Caco-2 (cell line): ENCODE measurements around the gene KIF1A. TPM values are rescaled to one million over a fixed set of nuclear protein-coding genes. Genes with fewer than 3 reads are reported as not detected.

Experiments
- BruUV-seq: library from RNA; stranded (reverse); fragments of 400-500 nt; replicated peaks from 2 replicates; lab custom pipeline; 2021; lab: Mats Ljungman, UMichigan
- CTCF ChIA-PET: fragments of 300-600 bp; sonication (Branson Sonifier 250); formaldehyde crosslinking; loops from one replicate; lab custom pipeline; 2022; ENCODE audit warnings: antibody characterized with exemption; lab: Charles Lee
- POLR2A ChIA-PET: fragments of 300-600 bp; sonication (Branson Sonifier 250); formaldehyde crosslinking; loops from one replicate; lab custom pipeline; 2022; ENCODE audit warnings: antibody characterized with exemption; lab: Charles Lee
- DNase-seq, 2 experiments: peaks; one replicate each; pipeline versions ENCODE4 v3.0.0 to v3.0.0-alpha.2; 2020 to 2022
- H3K27me3 ChIP-seq: replicated peaks from 2 replicates; pipeline ENCODE4 v1.6.0; 2011; ENCODE audit warnings: low read length; ENCODE audit not compliant: control insufficient read depth, insufficient read depth
- H3K36me3 ChIP-seq: 2 replicates; pipeline ENCODE4 v1.5.1; 2011; ENCODE audit warnings: low read length; ENCODE audit not compliant: control insufficient read depth, insufficient read depth
- H3K4me1 ChIP-seq: fragments of 250-450 bp; sonication (Bioruptor Pico); 2 replicates; pipeline ENCODE4 v1.5.1; 2020; ENCODE audit warnings: mild to moderate bottlenecking
- H3K4me3 ChIP-seq: 2 replicates; pipeline ENCODE4 v1.5.1; 2011; ENCODE audit warnings: low read depth, mild to moderate bottlenecking, control low read depth, low read length
- H3K9me3 ChIP-seq: fragments of 250-450 bp; sonication (Bioruptor Pico); 2 replicates; pipeline ENCODE4 v1.5.1; 2020; ENCODE audit warnings: mild to moderate bottlenecking, moderate library complexity
- H3K27ac Mint-ChIP-seq: one replicate; pipeline ENCODE4 v1.8.0; 2022; ENCODE audit warnings: mixed read lengths; ENCODE audit not compliant: unreplicated experiment
- H3K27me3 Mint-ChIP-seq: one replicate; pipeline ENCODE4 v1.8.0; 2022; ENCODE audit warnings: mixed read lengths; ENCODE audit not compliant: insufficient read depth, unreplicated experiment
- H3K36me3 Mint-ChIP-seq: one replicate; pipeline ENCODE4 v1.8.0; 2022; ENCODE audit warnings: mild to moderate bottlenecking, mixed read lengths; ENCODE audit not compliant: insufficient read depth, unreplicated experiment
- H3K4me1 Mint-ChIP-seq: one replicate; pipeline ENCODE4 v1.8.0; 2022; ENCODE audit warnings: low read depth, mixed read lengths; ENCODE audit not compliant: unreplicated experiment
- H3K4me3 Mint-ChIP-seq: one replicate; pipeline ENCODE4 v1.8.0; 2022; ENCODE audit warnings: mild to moderate bottlenecking, moderate library complexity, mixed read lengths; ENCODE audit not compliant: unreplicated experiment
- H3K9me3 Mint-ChIP-seq: one replicate; pipeline ENCODE4 v1.8.0; 2022; ENCODE audit warnings: mixed read lengths; ENCODE audit not compliant: unreplicated experiment
- CTCF ChIP-seq, 2 experiments: fragments of 200-600 bp in 1 of 2; IDR thresholded peaks; 1 replicate in 1 of 2; 2 replicates in 1 of 2; pipeline versions ENCODE4 v1.5.1 to v1.8.0; 2011 to 2022; ENCODE audit warnings: antibody characterized with exemption in 1 of 2, control low read depth in 1 of 2, inconsistent platforms in 1 of 2, low read depth in 1 of 2, low read length in 1 of 2, mild to moderate bottlenecking in 1 of 2, moderate library complexity in 1 of 2; ENCODE audit not compliant: insufficient read depth in 1 of 2, severe bottlenecking in 1 of 2, unreplicated experiment in 1 of 2
- intact Hi-C: fragments of 100-400 bp; cut with micrococcal nuclease; formaldehyde crosslinking; loops from one replicate; pipeline ENCODE4 v1.10.0; 2022; ENCODE audit not compliant: unreplicated experiment
- total RNA-seq: library from RNA; stranded (reverse); gene quantifications from 2 replicates; pipeline ENCODE4 v1.2.3, GENCODE V29; 2022

Gene KIF1A
- total RNA-seq, 1 experiment from 2014 or later = 33.1 TPM

DNA sequence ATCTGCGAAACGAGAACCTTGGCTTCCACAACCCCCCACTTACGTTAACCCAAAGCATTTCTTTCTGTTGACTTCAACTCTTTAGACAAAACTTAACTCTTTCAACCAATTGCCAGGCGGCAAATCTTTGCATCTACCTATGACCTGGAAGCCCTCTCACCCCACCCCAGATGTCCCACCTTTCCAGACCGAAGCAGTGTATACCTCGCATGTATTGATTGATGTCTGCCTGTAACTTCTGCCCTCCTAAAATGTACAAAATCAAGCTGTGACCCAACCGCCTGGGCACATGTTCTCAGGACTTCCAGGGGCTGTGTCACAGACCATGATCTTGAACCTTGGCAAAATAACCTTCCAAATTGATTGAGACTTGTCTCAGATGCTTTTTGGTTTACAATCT, 149.6 kb downstream of the KIF1A start:
- H3K4me1 ChIP-seq = no peaks in the 10 kb centered on the region
- Mint-ChIP-seq H3K27me3 (peaks cover 13% of the 10 kb centered on the region), H3K4me1 (no peaks in the 10 kb centered on the region), H3K36me3 (no peaks in the 10 kb centered on the region), H3K4me3 (no peak overlapping the region), H3K9me3 (no peaks in the 10 kb centered on the region), H3K27ac (no peak overlapping the region)
- ChIA-PET POLR2A (interaction anchor here (0.6 kb wide), 1 partner anchor 723 kb away, joined by 3 read pairs; no protein-coding TSS in a partner anchor), CTCF (no interaction called here)
- intact Hi-C loops = no loop called here
- no peaks in the 10 kb centered on the region for H3K9me3 ChIP-seq
- no peak overlapping the region for H3K4me3 ChIP-seq
- no TSS peak for BruUV-seq
- H3K27me3 ChIP-seq = no peaks in the 10 kb centered on the region
- no peaks in the 10 kb centered on the region for H3K36me3 ChIP-seq
- TF ChIP-seq CTCF (IDR thresholded peaks at IDR 0.05; ENCODE audit: insufficient read depth in 1 of 2, low read depth in 1 of 2, low read length in 1 of 2, severe bottlenecking in 1 of 2, unreplicated experiment in 1 of 2) = no peak
- no peak for DNase-seq

GRCh38 chr2:240664622-240665021, 155.4 kb downstream of the KIF1A start:
- Histone ChIP-seq H3K27me3 (no peaks in the 10 kb centered on the region), H3K36me3 (no peaks in the 10 kb centered on the region), H3K9me3 (no peaks in the 10 kb centered on the region), H3K4me1 (no peaks in the 10 kb centered on the region), H3K4me3 (no peak overlapping the region)
- Mint-ChIP-seq H3K4me1 (no peaks in the 10 kb centered on the region), H3K36me3 (no peaks in the 10 kb centered on the region), H3K4me3 (no peak overlapping the region), H3K27me3 (peaks cover 10% of the 10 kb centered on the region), H3K27ac (no peak overlapping the region), H3K9me3 (no peaks in the 10 kb centered on the region)
- ChIA-PET CTCF (no interaction called here), POLR2A (no interaction called here)
- no peak for TF ChIP-seq CTCF (IDR thresholded peaks at IDR 0.05; ENCODE audit: insufficient read depth in 1 of 2, low read depth in 1 of 2, low read length in 1 of 2, severe bottlenecking in 1 of 2, unreplicated experiment in 1 of 2)
- BruUV-seq = no TSS peak
- DNase-seq = no peak
- intact Hi-C loops = no loop called here

Other genes with a start within 250 kb of the KIF1A start
- 27.8 and 30.9 TPM in 2 replicates for gene CAPN10, start 233.5 kb downstream of the KIF1A start, total RNA-seq
- 21.3 and 21.5 TPM in 2 replicates for gene GPR35, start 194.7 kb downstream of the KIF1A start, total RNA-seq
- not detected in 2 replicates for gene AQP12B, start 137.3 kb downstream of the KIF1A start, total RNA-seq
- gene AQP12A, start 128.4 kb downstream of the KIF1A start, total RNA-seq = not detected in 2 replicates
- 0.20 and 0.39 TPM in 2 replicates for gene AGXT, start 48.6 kb upstream of the KIF1A start, total RNA-seq
- gene MAB21L4, start 75.9 kb upstream of the KIF1A start, total RNA-seq = 53.1 and 69.9 TPM in 2 replicates
- not detected in 2 replicates for gene CROCC2, start 86.1 kb upstream of the KIF1A start, total RNA-seq
- gene SNED1, start 178.4 kb upstream of the KIF1A start, total RNA-seq = not detected in 2 replicates